Fibroblast of lung (primary cell): ENCODE measurements around the gene LRP5. TPM values are rescaled to one million over a fixed set of nuclear protein-coding genes. Genes with fewer than 3 reads are reported as not detected.

Experiments used
- DNase-seq, 2 donors: peaks; one replicate each; pipeline versions ENCODE4 v3.0.0 to v3.0.0-alpha.2; 2010; ENCODE audit warnings: low read depth in 2 of 2
- H2AFZ ChIP-seq: 2 replicates; pipeline ENCODE4 v1.5.1; 2012; ENCODE audit warnings: low read length, control low read depth, inconsistent platforms
- H3K27ac ChIP-seq: 2 replicates; pipeline ENCODE4 v1.5.1; 2011; ENCODE audit warnings: low read length, control low read depth; ENCODE audit not compliant: insufficient read depth
- H3K27me3 ChIP-seq: 2 replicates; pipeline ENCODE4 v1.5.1; 2011; ENCODE audit warnings: mild to moderate bottlenecking, low read length; ENCODE audit not compliant: control insufficient read depth, insufficient read depth
- H3K36me3 ChIP-seq: 2 replicates; pipeline ENCODE4 v1.5.1; 2011; ENCODE audit warnings: low read length; ENCODE audit not compliant: control insufficient read depth, insufficient read depth
- H3K4me1 ChIP-seq: 2 replicates; pipeline ENCODE4 v1.5.1; 2011; ENCODE audit warnings: low read length; ENCODE audit not compliant: control insufficient read depth, insufficient read depth; ENCODE audit errors: extremely low read depth
- H3K4me2 ChIP-seq: 2 replicates; pipeline ENCODE4 v1.5.1; 2011; ENCODE audit warnings: low read length, control low read depth; ENCODE audit not compliant: insufficient read depth; ENCODE audit errors: extremely low read depth
- H3K4me3 ChIP-seq, 4 experiments: fragments of 200-600 bp in 1 of 4; sonication (generic) in 1 of 4; replicated peaks in 1 of 4; 2 replicates each; pipeline ENCODE4 v1.5.1; 2011 to 2016; ENCODE audit warnings: low read length in 4 of 4, low read depth in 3 of 4, mild to moderate bottlenecking in 3 of 4, control low read depth in 2 of 4, inconsistent platforms in 1 of 4, mixed read lengths in 1 of 4; ENCODE audit not compliant: insufficient read depth in 1 of 4; ENCODE audit errors: control extremely low read depth in 1 of 4
- H3K79me2 ChIP-seq: 2 replicates; pipeline ENCODE4 v1.5.1; 2012; ENCODE audit warnings: mild to moderate bottlenecking, low read length, inconsistent platforms; ENCODE audit not compliant: control insufficient read depth, insufficient read depth
- H3K9ac ChIP-seq: 2 replicates; pipeline ENCODE4 v1.5.1; 2011; ENCODE audit warnings: mild to moderate bottlenecking, low read length, control low read depth; ENCODE audit not compliant: insufficient read depth
- H3K9me3 ChIP-seq: 2 replicates; pipeline ENCODE4 v1.5.1; 2012; ENCODE audit warnings: low read depth, low read length; ENCODE audit not compliant: control insufficient read depth, insufficient read depth
- H4K20me1 ChIP-seq: 2 replicates; pipeline ENCODE4 v1.5.1; 2011; ENCODE audit warnings: low read length; ENCODE audit not compliant: control insufficient read depth, insufficient read depth; ENCODE audit errors: extremely low read depth
- EZH2 ChIP-seq: IDR thresholded peaks from 2 replicates; pipeline ENCODE4 v1.5.1; 2012; ENCODE audit warnings: low read length, control low read depth, mild to moderate bottlenecking; ENCODE audit errors: missing control alignments
- polyA plus RNA-seq, 2 donors: library from polyadenylated mRNA; depleted of rRNA in 1 of 2; stranded (reverse) in 1 of 2; unstranded in 1 of 2; fragments of >200 nt; gene quantifications; 2 replicates each; pipeline ENCODE4 v1.2.1, GENCODE V29; 2011 to 2012; ENCODE audit warnings: missing spikeins in 1 of 2
- total RNA-seq: library from RNA; depleted of rRNA; stranded (reverse); fragments of >200 nt; gene quantifications from 2 replicates; pipeline ENCODE4 v1.2.1, GENCODE V29; 2014
- TF ChIP-seq, protein P1 (sequence below), 2 donors: IDR thresholded peaks in 1 of 2; conservative IDR thresholded peaks in 1 of 2; 1 replicate in 1 of 2; 2 replicates in 1 of 2; pipeline ENCODE4 v1.5.1; 2011 to 2012; ENCODE audit warnings: low read length in 2 of 2, control low read depth in 1 of 2, inconsistent platforms in 1 of 2, low read depth in 1 of 2, mild to moderate bottlenecking in 1 of 2

Gene LRP5
- total and polyA plus RNA-seq, 2 donors (not counting 1 experiment from before 2014, with no cell fraction given), result 3.8 to 22.0 TPM

DNA sequence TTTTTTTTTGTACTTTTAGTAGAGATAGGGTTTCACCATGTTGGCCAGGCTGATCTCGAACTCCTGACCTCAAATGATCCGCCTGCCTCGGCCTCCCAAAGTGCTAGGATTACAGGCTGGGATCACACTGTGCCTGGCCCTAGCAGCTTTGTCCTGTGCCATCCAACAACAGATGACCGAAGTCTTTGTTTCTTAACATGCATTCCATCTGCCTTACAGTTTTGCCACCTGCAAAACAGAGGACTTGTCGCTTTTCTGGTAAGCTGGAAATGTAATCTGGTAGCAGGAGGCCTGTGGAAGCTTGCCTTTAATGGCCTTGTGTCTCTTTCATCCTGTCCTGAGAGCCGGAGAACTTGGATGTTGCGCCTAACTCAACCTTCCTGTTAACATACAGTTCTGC is 89.5 kb downstream of the LRP5 start:
- Histone ChIP-seq H3K27ac (no peak overlapping the region), H3K27me3 (no peaks in the 10 kb centered on the region)

DNA sequence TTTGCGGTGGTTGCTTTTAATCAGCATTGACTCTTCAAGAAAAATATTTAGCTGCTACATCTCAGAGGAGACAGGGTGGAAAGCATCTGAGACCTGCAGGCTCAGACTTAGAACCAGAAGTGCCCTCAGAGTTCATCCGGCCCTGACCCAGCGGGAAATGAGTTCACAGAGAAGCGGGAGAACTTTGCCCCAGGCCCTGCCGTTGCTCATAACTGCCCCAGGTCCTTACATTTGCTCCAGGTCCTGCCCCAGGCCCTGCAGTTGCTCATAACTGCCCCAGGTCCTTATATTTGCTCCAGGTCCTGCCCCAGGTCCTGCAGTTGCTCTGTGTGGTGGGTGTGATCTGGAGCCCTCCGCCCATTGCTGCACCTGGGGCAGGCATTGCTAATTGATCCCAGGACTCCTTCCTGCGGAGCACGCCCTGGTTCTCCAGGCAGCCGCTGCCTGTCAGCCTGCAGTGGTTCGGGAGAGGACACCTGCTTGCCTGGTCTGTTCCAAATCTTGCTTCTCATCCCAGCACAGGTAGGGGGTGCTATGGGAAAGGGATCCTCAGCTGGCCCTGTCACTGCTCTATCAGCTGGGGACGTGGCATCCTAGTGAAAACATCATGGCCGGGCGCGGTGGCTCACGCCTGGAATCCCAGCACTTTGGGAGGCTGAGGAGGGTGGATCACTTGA is 90.1 kb downstream of the LRP5 start:
- no peak for DNase-seq
- Histone ChIP-seq H3K27ac (no peak overlapping the region), H3K4me3 (no peak overlapping the region), H3K9ac (no peak overlapping the region), H3K36me3 (no peaks in the 10 kb centered on the region), H3K4me2 (no peak overlapping the region), H3K9me3 (no peaks in the 10 kb centered on the region), H2AFZ (no peak overlapping the region), H4K20me1 (no peaks in the 10 kb centered on the region), H3K4me1 (no peaks in the 10 kb centered on the region), H3K79me2 (no peaks in the 10 kb centered on the region), H3K27me3 (no peaks in the 10 kb centered on the region)
- TF ChIP-seq, protein P1, sequence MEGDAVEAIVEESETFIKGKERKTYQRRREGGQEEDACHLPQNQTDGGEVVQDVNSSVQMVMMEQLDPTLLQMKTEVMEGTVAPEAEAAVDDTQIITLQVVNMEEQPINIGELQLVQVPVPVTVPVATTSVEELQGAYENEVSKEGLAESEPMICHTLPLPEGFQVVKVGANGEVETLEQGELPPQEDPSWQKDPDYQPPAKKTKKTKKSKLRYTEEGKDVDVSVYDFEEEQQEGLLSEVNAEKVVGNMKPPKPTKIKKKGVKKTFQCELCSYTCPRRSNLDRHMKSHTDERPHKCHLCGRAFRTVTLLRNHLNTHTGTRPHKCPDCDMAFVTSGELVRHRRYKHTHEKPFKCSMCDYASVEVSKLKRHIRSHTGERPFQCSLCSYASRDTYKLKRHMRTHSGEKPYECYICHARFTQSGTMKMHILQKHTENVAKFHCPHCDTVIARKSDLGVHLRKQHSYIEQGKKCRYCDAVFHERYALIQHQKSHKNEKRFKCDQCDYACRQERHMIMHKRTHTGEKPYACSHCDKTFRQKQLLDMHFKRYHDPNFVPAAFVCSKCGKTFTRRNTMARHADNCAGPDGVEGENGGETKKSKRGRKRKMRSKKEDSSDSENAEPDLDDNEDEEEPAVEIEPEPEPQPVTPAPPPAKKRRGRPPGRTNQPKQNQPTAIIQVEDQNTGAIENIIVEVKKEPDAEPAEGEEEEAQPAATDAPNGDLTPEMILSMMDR (conservative IDR thresholded peaks at IDR 0.05 in 1 of 2, IDR thresholded peaks at IDR 0.05 in 1 of 2; ENCODE audit: low read depth in 1 of 2, low read length in 2 of 2), result peak in 1 of 2 donors; percentile 4
- TF ChIP-seq EZH2, result no peak

More for the DNA sequence above, 89.5 kb downstream of the LRP5 start:
- no peaks in the 10 kb centered on the region for H3K4me1 ChIP-seq
- no peaks in the 10 kb centered on the region for H3K9me3 ChIP-seq
- H2AFZ ChIP-seq, result no peak overlapping the region
- TF ChIP-seq, protein P1 (conservative IDR thresholded peaks at IDR 0.05 in 1 of 2, IDR thresholded peaks at IDR 0.05 in 1 of 2; ENCODE audit: low read depth in 1 of 2, low read length in 2 of 2), result no peak
- no peak for TF ChIP-seq EZH2
- H3K36me3 ChIP-seq, result no peaks in the 10 kb centered on the region
- no peaks in the 10 kb centered on the region for H3K79me2 ChIP-seq
- H4K20me1 ChIP-seq, result no peaks in the 10 kb centered on the region
- H3K4me2 ChIP-seq, result no peak overlapping the region
- H3K9ac ChIP-seq, result no peak overlapping the region
- no peak for DNase-seq
- no peak overlapping the region for H3K4me3 ChIP-seq

DNA sequence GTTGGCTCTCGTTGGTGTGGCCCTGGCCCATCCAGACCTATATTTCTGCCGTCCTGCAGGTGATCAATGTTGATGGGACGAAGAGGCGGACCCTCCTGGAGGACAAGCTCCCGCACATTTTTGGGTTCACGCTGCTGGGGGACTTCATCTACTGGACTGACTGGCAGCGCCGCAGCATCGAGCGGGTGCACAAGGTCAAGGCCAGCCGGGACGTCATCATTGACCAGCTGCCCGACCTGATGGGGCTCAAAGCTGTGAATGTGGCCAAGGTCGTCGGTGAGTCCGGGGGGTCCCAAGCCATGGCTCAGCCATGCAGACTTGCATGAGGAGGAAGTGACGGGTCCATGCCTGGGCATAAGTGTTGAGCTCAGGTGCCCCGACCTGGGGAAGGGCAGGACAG is 91.0 kb downstream of the LRP5 start:
- H3K9me3 ChIP-seq, result no peaks in the 10 kb centered on the region
- no peak for DNase-seq
- H4K20me1 ChIP-seq, result no peaks in the 10 kb centered on the region
- no peaks in the 10 kb centered on the region for H3K79me2 ChIP-seq
- no peaks in the 10 kb centered on the region for H3K36me3 ChIP-seq
- no peak overlapping the region for H3K4me2 ChIP-seq
- H2AFZ ChIP-seq, result no peak overlapping the region
- TF ChIP-seq, protein P1 (conservative IDR thresholded peaks at IDR 0.05 in 1 of 2, IDR thresholded peaks at IDR 0.05 in 1 of 2; ENCODE audit: low read depth in 1 of 2, low read length in 2 of 2), result no peak
- TF ChIP-seq EZH2, result no peak
- no peak overlapping the region for H3K9ac ChIP-seq
- no peaks in the 10 kb centered on the region for H3K27me3 ChIP-seq
- H3K27ac ChIP-seq, result no peak overlapping the region
- H3K4me3 ChIP-seq, result no peak overlapping the region
- no peaks in the 10 kb centered on the region for H3K4me1 ChIP-seq
